ENCODE measurements around the gene NACC1.
A peak's percentile ranks its signal among the peaks of the same experiment; 100 is the strongest.

NACC1 gene

GRCh38 chr19:13117176-13117771 is 790 bp upstream of the NACC1 start:
- Histone ChIP-seq H3K9me2 (replicated peaks; ENCODE audit: low read depth, low read length) (no peaks in the 10 kb centered on the region), H3K4me2 (ENCODE audit: low read depth, low read length, poor library complexity, severe bottlenecking) (peak overlapping the region; percentile 95), H3K9me3 (ENCODE audit: insufficient read depth, low read depth, low read length) (no peaks in the 10 kb centered on the region), H4K20me1 (ENCODE audit: insufficient read depth, low read length, poor library complexity, severe bottlenecking) (peaks cover 44% of the 10 kb centered on the region), H3K36me3 (ENCODE audit: insufficient read depth, low read length) (no peaks in the 10 kb centered on the region), H3F3A (ENCODE audit: low read depth) (no peaks in the 10 kb centered on the region), H3K9ac (ENCODE audit: low read depth, low read length, poor library complexity, severe bottlenecking) (peak overlapping the region; percentile 71), H2AFZ (ENCODE audit: low read length) (peak overlapping the region; percentile 87), H3K27me3 (ENCODE audit: insufficient read depth, low read length, poor library complexity, severe bottlenecking) (no peaks in the 10 kb centered on the region), H3K4me1 (ENCODE audit: insufficient read depth, low read length, poor library complexity, severe bottlenecking) (peaks cover 50% of the 10 kb centered on the region), H3K79me2 (ENCODE audit: insufficient read depth, low read length) (peaks cover 67% of the 10 kb centered on the region), H3K4me3 (ENCODE audit: low read length, poor library complexity, severe bottlenecking) (peak overlapping the region; percentile 92)
- TF ChIP-seq EZH2phosphoT487 (IDR thresholded peaks at IDR 0.05; ENCODE audit: borderline replicate concordance), result no peak
- no peak for TF ChIP-seq CTCF (conservative IDR thresholded peaks at IDR 0.05; ENCODE audit: low read length)

DNA sequence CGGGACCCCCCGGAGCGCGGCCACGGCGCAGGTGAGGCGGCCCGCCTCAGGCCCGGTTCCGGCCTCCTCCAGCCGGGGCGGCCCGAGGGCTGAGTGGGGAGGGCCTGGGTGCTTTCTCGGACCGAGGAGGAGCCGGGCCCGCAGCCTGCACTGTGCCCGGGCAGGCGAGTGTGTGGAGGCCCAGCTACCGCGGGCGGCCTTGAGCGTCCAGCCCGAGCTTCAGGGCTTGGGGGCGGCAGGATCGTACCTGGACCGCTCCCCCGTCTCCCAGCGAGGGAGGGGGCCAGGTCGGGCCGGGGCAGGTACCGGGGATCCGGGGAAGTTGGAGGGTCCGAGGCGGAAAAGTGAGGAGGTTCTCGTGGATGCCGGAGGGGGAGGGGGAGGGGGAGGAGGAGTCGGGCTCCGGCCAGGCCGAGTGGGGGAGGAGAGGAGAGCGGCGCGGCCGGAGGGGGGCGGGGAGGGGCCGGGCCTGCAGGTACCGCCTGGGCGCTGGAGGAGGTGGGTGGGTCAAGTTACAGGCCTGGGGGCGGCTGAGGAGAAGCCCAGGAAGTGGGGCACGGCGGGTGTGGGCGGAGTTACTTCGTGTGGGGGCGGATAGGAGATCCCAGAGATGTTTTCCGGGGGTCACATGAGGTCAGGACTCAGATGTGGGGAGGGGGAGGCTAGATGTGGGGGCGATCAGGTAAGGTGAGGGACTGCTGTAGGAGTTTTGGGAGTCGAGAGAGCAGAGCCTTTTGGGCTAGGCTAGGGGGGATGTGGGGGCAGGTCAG is 545 bp downstream of the NACC1 start:
- Histone ChIP-seq H3F3A (ENCODE audit: low read depth) (no peaks in the 10 kb centered on the region), H3K4me1 (ENCODE audit: insufficient read depth, low read length, poor library complexity, severe bottlenecking) (peaks cover 51% of the 10 kb centered on the region), H4K20me1 (ENCODE audit: insufficient read depth, low read length, poor library complexity, severe bottlenecking) (peaks cover 57% of the 10 kb centered on the region), H3K36me3 (ENCODE audit: insufficient read depth, low read length) (no peaks in the 10 kb centered on the region), H3K4me3 (ENCODE audit: low read length, poor library complexity, severe bottlenecking) (peak overlapping the region; percentile 99), H3K79me2 (ENCODE audit: insufficient read depth, low read length) (peaks cover 80% of the 10 kb centered on the region), H3K27me3 (ENCODE audit: insufficient read depth, low read length, poor library complexity, severe bottlenecking) (no peaks in the 10 kb centered on the region), H3K9me3 (ENCODE audit: insufficient read depth, low read depth, low read length) (no peaks in the 10 kb centered on the region), H3K4me2 (ENCODE audit: low read depth, low read length, poor library complexity, severe bottlenecking) (peak overlapping the region; percentile 100), H3K9me2 (replicated peaks; ENCODE audit: low read depth, low read length) (no peaks in the 10 kb centered on the region), H2AFZ (ENCODE audit: low read length) (no peak overlapping the region), H3K9ac (ENCODE audit: low read depth, low read length, poor library complexity, severe bottlenecking) (peak overlapping the region; percentile 98)
- TF ChIP-seq CTCF (conservative IDR thresholded peaks at IDR 0.05; ENCODE audit: low read length) (no peak), EZH2phosphoT487 (IDR thresholded peaks at IDR 0.05; ENCODE audit: borderline replicate concordance) (no peak)

GRCh38 chr19:13119627-13120026 is 1.6 kb downstream of the NACC1 start:
- H3K9me2 ChIP-seq (replicated peaks; ENCODE audit: low read depth, low read length), result no peaks in the 10 kb centered on the region
- peaks cover 51% of the 10 kb centered on the region for H3K4me1 ChIP-seq (ENCODE audit: insufficient read depth, low read length, poor library complexity, severe bottlenecking)
- no peaks in the 10 kb centered on the region for H3F3A ChIP-seq (ENCODE audit: low read depth)
- no peak overlapping the region for H2AFZ ChIP-seq (ENCODE audit: low read length)
- H3K79me2 ChIP-seq (ENCODE audit: insufficient read depth, low read length), result peaks cover 90% of the 10 kb centered on the region
- H3K4me2 ChIP-seq (ENCODE audit: low read depth, low read length, poor library complexity, severe bottlenecking), result peak overlapping the region; percentile 100
- TF ChIP-seq EZH2phosphoT487 (IDR thresholded peaks at IDR 0.05; ENCODE audit: borderline replicate concordance) (no peak), CTCF (conservative IDR thresholded peaks at IDR 0.05; ENCODE audit: low read length) (no peak)
- no peaks in the 10 kb centered on the region for H3K27me3 ChIP-seq (ENCODE audit: insufficient read depth, low read length, poor library complexity, severe bottlenecking)
- H3K9ac ChIP-seq (ENCODE audit: low read depth, low read length, poor library complexity, severe bottlenecking), result peak overlapping the region; percentile 98
- H3K4me3 ChIP-seq (ENCODE audit: low read length, poor library complexity, severe bottlenecking), result peak overlapping the region; percentile 99
- peaks cover 65% of the 10 kb centered on the region for H4K20me1 ChIP-seq (ENCODE audit: insufficient read depth, low read length, poor library complexity, severe bottlenecking)
- no peaks in the 10 kb centered on the region for H3K36me3 ChIP-seq (ENCODE audit: insufficient read depth, low read length)
- no peaks in the 10 kb centered on the region for H3K9me3 ChIP-seq (ENCODE audit: insufficient read depth, low read depth, low read length)

All from Loucy (cell line).